ENCODE results near the gene GPR176. TPM values are rescaled to one million over a fixed set of nuclear protein-coding genes. Genes with fewer than 3 reads are reported as not detected.

GPR176 gene
- total RNA-seq, 1 experiment from 2014 or later: 59.6 TPM

DNA sequence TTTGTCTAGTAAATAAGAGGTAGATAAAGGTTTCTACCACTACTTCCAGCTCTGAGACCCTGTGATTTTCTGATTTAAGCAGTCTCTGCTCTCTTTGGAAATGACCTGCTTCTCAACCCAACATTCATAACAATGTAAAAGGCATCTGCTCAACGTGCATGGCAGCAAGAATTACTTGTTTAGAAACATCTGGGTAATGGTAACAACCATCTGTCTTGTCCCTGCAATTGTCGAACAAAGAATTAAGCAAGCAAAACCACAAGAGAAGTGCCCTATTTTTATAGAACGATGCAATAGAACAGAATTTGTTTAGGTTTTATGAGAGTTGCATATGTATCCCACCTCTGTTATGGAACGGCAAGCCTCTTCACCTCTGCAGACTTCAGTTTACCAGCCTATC is 130.3 kb downstream of the GPR176 start:
- no peak overlapping the region for H3K4me3 ChIP-seq
- no peak for DNase-seq
- no peaks in the 10 kb centered on the region for H3K9me3 ChIP-seq

GRCh38 chr15:39788800-39789565 is 131.1 kb downstream of the GPR176 start:
- no peak for DNase-seq
- H3K36me3 ChIP-seq: peaks cover 10% of the 10 kb centered on the region
- H3K4me3 ChIP-seq: no peak overlapping the region
- H3K27me3 ChIP-seq: no peaks in the 10 kb centered on the region
- no peaks in the 10 kb centered on the region for H3K9me3 ChIP-seq

More for the DNA sequence above, 130.3 kb downstream of the GPR176 start:
- Histone ChIP-seq H3K36me3 (peaks cover 10% of the 10 kb centered on the region), H3K27me3 (no peaks in the 10 kb centered on the region)

GRCh38 chr15:39788108-39788507 is 132.0 kb downstream of the GPR176 start:
- no peak for DNase-seq
- no peaks in the 10 kb centered on the region; the same call in 1 of the 2 replicates for H3K9me3 ChIP-seq
- peaks cover 10% of the 10 kb centered on the region for H3K36me3 ChIP-seq

DNA sequence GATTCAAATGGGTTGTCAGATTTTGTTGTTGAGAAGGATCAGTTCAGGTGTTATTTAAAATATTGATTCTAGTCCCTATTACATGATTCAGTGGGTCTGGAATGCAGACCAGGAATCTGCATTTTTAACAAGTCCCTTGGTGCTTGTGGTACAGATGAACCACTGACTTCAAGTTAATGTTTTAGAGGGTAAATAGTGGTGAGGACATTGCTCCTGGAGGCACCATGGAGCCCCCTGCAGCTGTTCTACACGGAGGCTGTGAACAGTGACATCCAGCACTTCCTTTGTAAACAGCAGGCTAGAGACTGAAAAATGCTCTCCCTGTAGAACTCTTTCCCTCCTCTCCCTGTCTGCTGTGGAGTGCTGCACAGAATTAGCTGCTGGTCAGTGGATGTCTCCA is 132.6 kb downstream of the GPR176 start:
- no peak for DNase-seq
- peaks cover 10% of the 10 kb centered on the region for H3K36me3 ChIP-seq

More at GRCh38 chr15:39788108-39788507, 132.0 kb downstream of the GPR176 start:
- no peak overlapping the region for H3K4me3 ChIP-seq
- H3K27me3 ChIP-seq: no peaks in the 10 kb centered on the region

DNA sequence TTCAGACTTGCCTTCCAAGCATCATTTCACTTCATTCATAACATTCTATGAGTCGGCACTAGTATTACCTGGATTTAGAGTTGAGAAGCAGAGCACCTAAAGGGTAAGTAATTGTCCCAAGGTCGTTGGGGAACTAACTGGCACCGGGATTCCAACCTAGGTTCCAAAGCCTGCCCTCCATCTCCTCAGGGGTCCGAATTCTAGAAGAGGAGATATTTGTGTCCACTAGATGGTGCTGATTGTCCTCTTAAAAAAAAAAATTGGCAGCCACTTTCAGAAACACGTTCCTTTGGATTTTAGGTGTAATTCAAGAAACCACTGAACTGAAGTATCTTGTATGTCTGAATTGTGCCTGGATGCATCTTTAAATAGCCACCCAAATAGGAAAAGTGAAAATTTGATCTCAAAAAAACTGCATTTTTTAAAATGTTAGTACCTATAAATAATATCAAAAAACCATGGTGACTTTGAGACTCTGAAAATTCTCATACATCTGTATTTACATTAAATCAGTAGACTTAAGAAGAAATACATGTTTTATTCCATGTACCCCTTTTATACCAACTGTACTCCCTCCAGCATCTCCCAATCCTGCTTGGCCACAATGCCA is 133.5 kb downstream of the GPR176 start:
- Histone ChIP-seq H3K9me3 (no peaks in the 10 kb centered on the region; the same call in 1 of the 2 replicates), H3K36me3 (peaks cover 10% of the 10 kb centered on the region), H3K27me3 (no peaks in the 10 kb centered on the region), H3K4me3 (no peak overlapping the region)
- DNase-seq: no peak

More for the DNA sequence above, 132.6 kb downstream of the GPR176 start:
- H3K9me3 ChIP-seq: no peaks in the 10 kb centered on the region; the same call in 1 of the 2 replicates
- H3K4me3 ChIP-seq: no peak overlapping the region
- H3K27me3 ChIP-seq: no peaks in the 10 kb centered on the region

- Histone ChIP-seq H3K27me3 (no peaks in the 10 kb centered on the region), H3K4me3 (no peak overlapping the region), H3K36me3 (peaks cover 10% of the 10 kb centered on the region), H3K9me3 (no peaks in the 10 kb centered on the region; the same call in 1 of the 2 replicates)
- DNase-seq: no peak
These were observed 134.2 kb downstream of the GPR176 start for GRCh38 chr15:39785841-39786240.

- DNase-seq: no peak
- Histone ChIP-seq H3K27me3 (no peaks in the 10 kb centered on the region), H3K9me3 (no peaks in the 10 kb centered on the region; the same call in 1 of the 2 replicates), H3K36me3 (peaks cover 10% of the 10 kb centered on the region), H3K4me3 (no peak overlapping the region)
These were observed 134.9 kb downstream of the GPR176 start for GRCh38 chr15:39785139-39785538.

GRCh38 chr15:39784638-39785037 is 135.4 kb downstream of the GPR176 start:
- peak overlapping the region; percentile 90 for H3K4me3 ChIP-seq
- no peaks in the 10 kb centered on the region for H3K27me3 ChIP-seq
- no peak for DNase-seq
- H3K9me3 ChIP-seq: no peaks in the 10 kb centered on the region; the same call in 1 of the 2 replicates
- peaks cover 10% of the 10 kb centered on the region for H3K36me3 ChIP-seq

DNA sequence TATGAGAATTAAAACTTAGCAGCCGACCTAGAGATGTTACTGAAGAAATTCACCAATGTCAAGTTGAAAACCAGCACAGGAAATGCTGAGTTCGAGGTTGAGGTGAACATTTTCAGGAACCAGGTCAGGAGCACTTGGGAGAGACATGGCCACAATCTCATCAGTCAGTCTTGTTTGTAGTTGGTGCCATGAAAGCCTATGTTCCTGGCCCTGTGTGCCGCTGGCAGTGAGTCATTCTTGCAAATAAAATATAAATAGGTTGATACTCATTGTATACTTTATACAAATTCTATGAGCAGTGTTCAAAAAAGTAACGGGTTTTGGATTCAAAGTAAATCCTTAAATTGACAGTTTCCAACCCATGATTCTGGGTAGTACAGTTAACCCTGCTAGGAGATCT is 135.9 kb downstream of the GPR176 start:
- Histone ChIP-seq H3K36me3 (peaks cover 10% of the 10 kb centered on the region), H3K4me3 (peak overlapping the region; percentile 90), H3K9me3 (no peaks in the 10 kb centered on the region; the same call in 1 of the 2 replicates), H3K27me3 (no peaks in the 10 kb centered on the region)
- peak; percentile 67 for DNase-seq

GRCh38 chr15:39783244-39783820 is 136.7 kb downstream of the GPR176 start:
- no peaks in the 10 kb centered on the region for H3K27me3 ChIP-seq
- no peak for DNase-seq
- H3K4me3 ChIP-seq: peak overlapping the region; percentile 90
- peaks cover 10% of the 10 kb centered on the region for H3K36me3 ChIP-seq
- H3K9me3 ChIP-seq: no peaks in the 10 kb centered on the region; the same call in 1 of the 2 replicates

DNA sequence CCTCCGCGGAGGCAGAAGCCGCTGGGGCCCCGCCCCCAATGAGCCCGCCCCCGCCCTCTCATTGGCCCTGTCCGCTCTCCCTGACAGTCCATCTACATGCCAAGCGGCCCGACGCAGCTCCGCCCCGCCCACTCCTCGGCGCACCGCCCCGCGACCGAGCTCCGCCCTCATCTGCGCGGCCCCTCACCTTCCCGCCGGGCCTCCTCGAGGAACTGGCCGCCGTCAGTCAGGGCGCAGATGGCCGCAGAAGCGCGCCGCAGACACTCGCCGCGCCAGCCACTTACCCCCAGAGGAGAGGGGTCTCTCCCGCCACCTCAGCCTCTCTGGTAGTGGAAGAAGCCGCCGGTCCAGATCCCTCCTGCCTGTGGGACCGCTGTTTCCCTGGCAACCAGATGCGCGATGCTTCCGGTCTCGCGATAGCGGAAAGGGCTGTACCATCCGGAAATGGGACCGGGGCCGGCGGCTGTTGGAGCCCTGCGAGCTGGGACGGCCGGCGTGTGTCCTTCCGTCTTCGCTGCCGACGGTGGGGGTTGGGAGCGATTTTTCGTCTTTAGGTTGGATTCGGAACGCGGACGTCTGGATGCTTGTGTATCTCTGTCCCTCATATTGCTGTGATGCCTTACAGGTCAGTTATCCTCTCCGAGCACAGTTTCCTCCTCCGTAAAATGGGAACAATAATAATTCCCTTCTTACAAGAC is 137.5 kb downstream of the GPR176 start, which contains the start of gene FSIP1:
Gene FSIP1 (minus strand): TSS at position 401 of the 698 bp plus-strand sequence. CDS start 6,317 bp downstream, outside the sequence.
- Histone ChIP-seq H3K27me3 (no peaks in the 10 kb centered on the region), H3K9me3 (no peaks in the 10 kb centered on the region; the same call in 1 of the 2 replicates), H3K4me3 (peak within 1 kb of the TSS; percentile 90), H3K36me3 (peaks cover 10% of the 10 kb centered on the region)
- peak; percentile 96 for DNase-seq

DNA sequence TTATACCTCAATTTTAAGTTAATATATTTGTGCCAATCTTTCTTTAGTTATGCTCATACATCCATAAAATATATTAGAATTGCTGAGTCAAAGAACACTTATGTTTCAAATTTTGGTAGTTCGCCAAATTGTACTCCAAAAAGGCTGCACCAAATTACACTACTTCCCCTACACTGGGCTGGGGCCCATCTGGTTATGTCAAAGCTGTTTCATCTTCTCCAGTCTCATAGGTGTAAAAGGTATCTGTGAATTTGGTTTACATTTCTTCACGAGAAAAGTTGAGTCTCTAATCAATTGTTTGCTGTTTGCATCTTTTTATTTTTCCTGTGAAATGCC is 138.1 kb downstream of the GPR176 start:
- peak overlapping the region; percentile 90 for H3K4me3 ChIP-seq
- DNase-seq: no peak

GRCh38 chr15:39781147-39781966 is 138.7 kb downstream of the GPR176 start:
- peaks cover 10% of the 10 kb centered on the region for H3K36me3 ChIP-seq
- peak overlapping the region; percentile 90 for H3K4me3 ChIP-seq
- DNase-seq: no peak
- no peaks in the 10 kb centered on the region; the same call in 1 of the 2 replicates for H3K9me3 ChIP-seq
- no peaks in the 10 kb centered on the region for H3K27me3 ChIP-seq

More for the DNA sequence above, 138.1 kb downstream of the GPR176 start:
- no peaks in the 10 kb centered on the region for H3K27me3 ChIP-seq
- peaks cover 10% of the 10 kb centered on the region for H3K36me3 ChIP-seq
- H3K9me3 ChIP-seq: no peaks in the 10 kb centered on the region; the same call in 1 of the 2 replicates

- DNase-seq: no peak
- Histone ChIP-seq H3K36me3 (no peaks in the 10 kb centered on the region), H3K4me3 (no peak overlapping the region), H3K9me3 (no peaks in the 10 kb centered on the region; the same call in 1 of the 2 replicates), H3K27me3 (no peaks in the 10 kb centered on the region)
These were observed 142.0 kb downstream of the GPR176 start for GRCh38 chr15:39778021-39778420.

DNA sequence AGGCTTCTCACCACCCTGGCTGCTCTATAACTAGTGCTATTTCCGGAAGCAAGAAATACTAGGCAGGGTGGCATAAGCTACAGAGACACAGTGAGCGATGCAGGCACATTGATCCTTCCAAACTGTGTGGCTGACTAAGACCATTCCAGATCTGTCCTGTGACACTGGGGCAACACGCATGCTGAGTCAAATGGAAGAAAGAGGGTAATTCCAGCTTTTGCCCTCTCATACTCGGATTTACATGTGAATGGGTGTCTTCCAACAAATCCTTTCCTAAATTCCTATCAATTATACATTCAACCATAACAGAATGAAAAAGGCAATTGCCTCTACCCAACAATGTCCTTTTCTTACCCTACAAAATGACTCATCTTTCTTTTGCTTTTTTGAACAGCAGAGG is 142.6 kb downstream of the GPR176 start:
- Histone ChIP-seq H3K27me3 (no peaks in the 10 kb centered on the region), H3K36me3 (no peaks in the 10 kb centered on the region), H3K4me3 (no peak overlapping the region), H3K9me3 (no peaks in the 10 kb centered on the region)
- no peak for DNase-seq

- no peaks in the 10 kb centered on the region for H3K9me3 ChIP-seq
- H3K4me3 ChIP-seq: no peak overlapping the region
- no peaks in the 10 kb centered on the region for H3K36me3 ChIP-seq
- DNase-seq: no peak
- no peaks in the 10 kb centered on the region for H3K27me3 ChIP-seq
These were observed 144.0 kb downstream of the GPR176 start for GRCh38 chr15:39776068-39776467.
